ENCODE data around the gene ARHGAP8.
"Not testable (repeated sequence)": the region's sequence is repeated elsewhere in the genome, so short reads cannot be mapped to it uniquely, and the experiment has no call there.

ARHGAP8 gene

GRCh38 chr22:44737406-44738346 lies 14.7 kb upstream of the ARHGAP8 start:
- no peak for DNase-seq (ENCODE audit: low read depth)
- no peak overlapping the region for H3K4me3 ChIP-seq (ENCODE audit: control insufficient read depth, low read depth, low read length)
- no peak for TF ChIP-seq CTCF (IDR thresholded peaks at IDR 0.05; ENCODE audit: control insufficient read depth, insufficient read depth, low read depth, low read length, missing control alignments)

DNA sequence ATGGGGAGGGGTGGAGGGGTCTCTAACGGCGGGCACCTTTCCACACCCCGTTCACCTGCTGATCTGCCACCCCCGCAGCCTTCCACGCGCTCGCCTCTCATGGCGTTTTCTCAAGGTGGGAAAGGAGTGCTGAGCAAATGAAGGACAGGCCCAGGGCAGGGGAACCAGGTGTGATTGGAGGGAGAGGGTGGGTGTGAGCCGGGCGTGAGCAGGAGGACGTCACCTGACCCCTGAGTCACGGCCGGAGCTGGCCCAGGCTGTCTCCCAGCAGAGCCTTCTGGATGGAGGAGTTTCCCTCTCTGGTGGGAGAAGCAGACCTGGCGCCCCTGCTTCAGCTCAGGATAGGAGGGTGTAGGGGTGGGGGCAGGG lies 14.0 kb upstream of the ARHGAP8 start:
- TF ChIP-seq CTCF (IDR thresholded peaks at IDR 0.05; ENCODE audit: control insufficient read depth, insufficient read depth, low read depth, low read length, missing control alignments) = no peak
- no peak overlapping the region for H3K4me3 ChIP-seq (ENCODE audit: control insufficient read depth, low read depth, low read length)
- no peak for DNase-seq (ENCODE audit: low read depth)

- no peak overlapping the region for H3K4me3 ChIP-seq (ENCODE audit: control insufficient read depth, low read depth, low read length)
- TF ChIP-seq CTCF (IDR thresholded peaks at IDR 0.05; ENCODE audit: control insufficient read depth, insufficient read depth, low read depth, low read length, missing control alignments) = no peak
- no peak for DNase-seq (ENCODE audit: low read depth)
Measured at GRCh38 chr22:44739024-44739423, 13.4 kb upstream of the ARHGAP8 start.

- H3K4me3 ChIP-seq (ENCODE audit: control insufficient read depth, low read depth, low read length); DNase-seq (ENCODE audit: low read depth): not testable (repeated sequence)
Measured at GRCh38 chr22:44739666-44740065, 12.7 kb upstream of the ARHGAP8 start.

DNA sequence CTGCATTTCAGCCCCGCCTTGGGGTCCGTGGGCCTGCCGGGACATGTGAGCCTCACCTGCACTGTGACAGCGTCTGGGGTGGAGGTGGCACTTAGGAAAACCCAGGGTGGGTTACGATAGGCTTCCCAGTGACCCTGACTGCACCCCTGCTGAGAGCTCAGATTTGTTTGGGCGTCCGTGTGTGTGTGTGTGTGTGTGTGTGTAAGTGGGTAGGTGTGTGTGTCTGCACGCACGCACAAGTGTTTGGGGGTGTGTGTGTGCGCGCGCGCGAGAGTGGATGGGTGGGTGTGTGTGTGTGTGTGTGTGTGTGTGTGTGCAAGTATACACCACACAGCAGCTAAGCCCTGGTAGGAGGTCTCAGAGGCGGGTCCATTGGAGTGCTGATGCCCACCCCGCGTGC lies 12.1 kb upstream of the ARHGAP8 start:
- H3K4me3 ChIP-seq (ENCODE audit: control insufficient read depth, low read depth, low read length) = no peak overlapping the region
- DNase-seq (ENCODE audit: low read depth) = no peak
- no peak for TF ChIP-seq CTCF (IDR thresholded peaks at IDR 0.05; ENCODE audit: control insufficient read depth, insufficient read depth, low read depth, low read length, missing control alignments)

GRCh38 chr22:44741929-44742328 lies 10.4 kb upstream of the ARHGAP8 start:
- no peak overlapping the region for H3K4me3 ChIP-seq (ENCODE audit: control insufficient read depth, low read depth, low read length)
- no peak for TF ChIP-seq CTCF (IDR thresholded peaks at IDR 0.05; ENCODE audit: control insufficient read depth, insufficient read depth, low read depth, low read length, missing control alignments)
- DNase-seq (ENCODE audit: low read depth) = no peak

DNA sequence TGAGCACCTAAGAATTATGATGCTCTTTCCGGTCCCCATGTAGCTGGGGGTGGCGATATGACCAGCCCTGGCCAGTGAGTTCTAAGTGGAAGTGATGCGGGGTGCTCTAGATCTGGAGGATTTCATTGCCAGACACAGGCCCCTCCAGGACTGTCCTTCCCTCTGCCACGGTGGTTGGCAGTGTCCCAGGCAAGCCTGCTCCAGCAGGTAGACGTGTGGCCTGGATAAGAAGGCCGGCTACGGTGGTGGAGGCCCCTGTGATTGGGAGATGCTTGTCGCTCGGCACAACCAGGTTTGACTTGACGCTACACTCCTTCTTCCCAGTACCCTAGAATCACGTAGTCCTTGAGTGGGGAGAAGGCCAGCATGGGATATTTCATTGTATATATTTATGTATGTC lies 9.1 kb upstream of the ARHGAP8 start:
- TF ChIP-seq CTCF (IDR thresholded peaks at IDR 0.05; ENCODE audit: control insufficient read depth, insufficient read depth, low read depth, low read length, missing control alignments) = no peak
- no peak for DNase-seq (ENCODE audit: low read depth)
- H3K4me3 ChIP-seq (ENCODE audit: control insufficient read depth, low read depth, low read length) = no peak overlapping the region

Data from AG09309 (cell line).